Peyer's patch (tissue), 4 donors: Measurements from ENCODE around the gene NOCT. TPM values are rescaled to one million over a fixed set of nuclear protein-coding genes. Genes with fewer than 3 reads are reported as not detected.

Experiments
- DNase-seq, 3 donors: peaks; one replicate each; pipeline ENCODE4 v3.0.0-alpha.2; 2017 to 2019
- H3K27ac ChIP-seq, 4 donors: fragments of 200-600 bp; sonication (generic); one replicate each; pipeline ENCODE4 v1.5.1; 2016 to 2019
- H3K27me3 ChIP-seq, 2 donors: fragments of 200-600 bp; sonication (generic); one replicate each; pipeline ENCODE4 v1.5.1; 2019
- H3K36me3 ChIP-seq, 3 donors: fragments of 200-600 bp; sonication (generic); one replicate each; pipeline ENCODE4 v1.5.1; 2016 to 2019
- H3K4me1 ChIP-seq, 4 donors: fragments of 200-600 bp; sonication (generic); one replicate each; pipeline ENCODE4 v1.5.1; 2016 to 2019
- H3K4me3 ChIP-seq, 4 donors: fragments of 200-600 bp; sonication (generic); 1 replicate in 3 of 4; 2 replicates in 1 of 4; pipeline ENCODE4 v1.5.1; 2016 to 2019; ENCODE audit warnings: mild to moderate bottlenecking in 1 of 4
- H3K9me3 ChIP-seq, 4 donors: fragments of 200-600 bp; sonication (generic); one replicate each; pipeline ENCODE4 v1.5.1; 2016 to 2019; ENCODE audit warnings: mild to moderate bottlenecking in 1 of 4
- POLR2A ChIP-seq, 2 donors: fragments of 450-650 bp; IDR thresholded peaks; one replicate each; pipeline ENCODE4 v1.5.1; 2017; ENCODE audit warnings: antibody characterized with exemption in 2 of 2, mild to moderate bottlenecking in 2 of 2, moderate library complexity in 2 of 2
- total RNA-seq, 4 donors: library from RNA; depleted of rRNA; stranded (reverse); fragments of >200 nt; gene quantifications; one replicate each; pipeline ENCODE4 v1.1.0, GENCODE V29; 2016
- TF ChIP-seq, protein P1 (sequence below), 6 experiments: fragments of 450-650 bp in 4 of 6; fragments of 200-600 bp in 2 of 6; sonication (generic) in 1 of 6; IDR thresholded peaks; one replicate each; pipeline ENCODE4 v1.5.1; 2017 to 2019; ENCODE audit warnings: antibody characterized with exemption in 6 of 6, mild to moderate bottlenecking in 3 of 6, moderate library complexity in 1 of 6

The NOCT gene
- total RNA-seq: 10 to 100 TPM in 2 of 4 donors, 1 to 10 TPM in 2; 5.4 to 26.4 (median 11.0) TPM

DNA sequence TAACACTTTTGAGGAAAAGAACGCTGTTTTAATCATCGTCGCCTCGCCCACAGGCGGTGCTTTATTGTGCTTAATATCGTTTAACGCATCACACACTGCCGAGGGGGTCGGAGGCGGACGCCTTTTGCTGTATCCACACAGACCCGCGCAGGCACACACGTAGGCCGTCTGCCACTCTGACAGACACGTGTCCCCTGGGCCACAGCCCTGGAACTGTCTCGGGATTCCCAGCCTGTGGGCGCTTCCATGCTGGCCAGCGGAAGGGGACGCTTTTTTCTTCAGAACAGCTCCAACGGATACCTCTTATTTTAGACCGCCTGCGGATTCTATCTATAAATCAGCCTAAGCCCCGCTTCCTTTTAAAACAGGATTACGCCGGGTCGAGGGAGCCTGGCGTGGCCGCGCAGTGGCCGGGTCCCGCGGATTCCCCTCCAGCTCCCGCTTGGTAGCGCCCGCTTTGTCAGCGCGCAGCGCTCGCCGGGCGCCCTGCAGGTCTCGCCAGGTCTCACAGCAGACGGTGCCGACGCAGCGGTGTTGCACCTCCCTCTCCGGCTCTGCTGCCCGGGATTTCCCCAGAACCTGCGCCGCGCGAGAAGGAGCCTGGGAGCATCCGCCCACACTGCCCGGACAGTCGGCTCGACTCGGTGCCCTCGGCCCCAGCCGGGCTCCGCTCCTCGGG is at the start of gene NOCT:
Gene NOCT, plus strand, starts transcription at position 513 of the 679 bp plus-strand sequence. CDS start 201 bp downstream, outside the sequence.
- TF ChIP-seq, protein P1, sequence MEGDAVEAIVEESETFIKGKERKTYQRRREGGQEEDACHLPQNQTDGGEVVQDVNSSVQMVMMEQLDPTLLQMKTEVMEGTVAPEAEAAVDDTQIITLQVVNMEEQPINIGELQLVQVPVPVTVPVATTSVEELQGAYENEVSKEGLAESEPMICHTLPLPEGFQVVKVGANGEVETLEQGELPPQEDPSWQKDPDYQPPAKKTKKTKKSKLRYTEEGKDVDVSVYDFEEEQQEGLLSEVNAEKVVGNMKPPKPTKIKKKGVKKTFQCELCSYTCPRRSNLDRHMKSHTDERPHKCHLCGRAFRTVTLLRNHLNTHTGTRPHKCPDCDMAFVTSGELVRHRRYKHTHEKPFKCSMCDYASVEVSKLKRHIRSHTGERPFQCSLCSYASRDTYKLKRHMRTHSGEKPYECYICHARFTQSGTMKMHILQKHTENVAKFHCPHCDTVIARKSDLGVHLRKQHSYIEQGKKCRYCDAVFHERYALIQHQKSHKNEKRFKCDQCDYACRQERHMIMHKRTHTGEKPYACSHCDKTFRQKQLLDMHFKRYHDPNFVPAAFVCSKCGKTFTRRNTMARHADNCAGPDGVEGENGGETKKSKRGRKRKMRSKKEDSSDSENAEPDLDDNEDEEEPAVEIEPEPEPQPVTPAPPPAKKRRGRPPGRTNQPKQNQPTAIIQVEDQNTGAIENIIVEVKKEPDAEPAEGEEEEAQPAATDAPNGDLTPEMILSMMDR (IDR thresholded peaks at IDR 0.05): peak in 4 of 6 experiments; percentile 1 to 49 (median 42)
- peak; percentile 85 to 95 for TF ChIP-seq POLR2A (IDR thresholded peaks at IDR 0.05)
- Histone ChIP-seq H3K9me3 (no peaks in the 10 kb centered on the region), H3K27me3 (no peaks in the 10 kb centered on the region), H3K36me3 (no peaks in the 10 kb centered on the region), H3K27ac (peak within 1 kb of the TSS; percentile 74 to 99 (median 86)), H3K4me3 (peak within 1 kb of the TSS; percentile 65 to 98 (median 80)), H3K4me1 (peaks cover 0 to 20% (median 6%) of the 10 kb centered on the region in 4 donors)
- DNase-seq: peak; percentile 91 to 96 (median 95)

DNA sequence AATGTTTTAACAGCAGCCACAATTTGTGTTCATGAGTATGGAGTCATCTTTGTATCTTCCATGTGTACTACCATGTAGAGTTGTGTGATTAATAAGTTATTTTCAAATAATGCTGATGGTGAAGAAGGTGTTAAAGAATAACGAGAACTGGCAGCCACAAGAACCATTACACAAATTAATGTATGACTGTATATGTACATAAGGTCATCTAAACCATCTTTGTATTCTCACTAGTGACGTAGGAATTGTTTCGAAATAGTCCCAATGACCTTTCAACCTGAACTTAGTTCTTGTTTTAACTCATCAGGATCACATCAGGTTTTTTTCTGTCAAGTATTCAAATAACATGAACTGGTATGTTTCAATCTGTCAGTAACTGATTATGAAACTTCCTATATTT is 48.3 kb upstream of the NOCT start:
- TF ChIP-seq POLR2A (IDR thresholded peaks at IDR 0.05): no peak
- TF ChIP-seq, protein P1 (IDR thresholded peaks at IDR 0.05): no peak
- no peaks in the 10 kb centered on the region for H3K9me3 ChIP-seq
- H3K27me3 ChIP-seq: no peaks in the 10 kb centered on the region
- no peaks in the 10 kb centered on the region for H3K4me1 ChIP-seq
- H3K4me3 ChIP-seq: no peak overlapping the region
- no peaks in the 10 kb centered on the region for H3K36me3 ChIP-seq
- DNase-seq: no peak
- peak overlapping the region in 1 of 4 donors; percentile 55 for H3K27ac ChIP-seq

DNA sequence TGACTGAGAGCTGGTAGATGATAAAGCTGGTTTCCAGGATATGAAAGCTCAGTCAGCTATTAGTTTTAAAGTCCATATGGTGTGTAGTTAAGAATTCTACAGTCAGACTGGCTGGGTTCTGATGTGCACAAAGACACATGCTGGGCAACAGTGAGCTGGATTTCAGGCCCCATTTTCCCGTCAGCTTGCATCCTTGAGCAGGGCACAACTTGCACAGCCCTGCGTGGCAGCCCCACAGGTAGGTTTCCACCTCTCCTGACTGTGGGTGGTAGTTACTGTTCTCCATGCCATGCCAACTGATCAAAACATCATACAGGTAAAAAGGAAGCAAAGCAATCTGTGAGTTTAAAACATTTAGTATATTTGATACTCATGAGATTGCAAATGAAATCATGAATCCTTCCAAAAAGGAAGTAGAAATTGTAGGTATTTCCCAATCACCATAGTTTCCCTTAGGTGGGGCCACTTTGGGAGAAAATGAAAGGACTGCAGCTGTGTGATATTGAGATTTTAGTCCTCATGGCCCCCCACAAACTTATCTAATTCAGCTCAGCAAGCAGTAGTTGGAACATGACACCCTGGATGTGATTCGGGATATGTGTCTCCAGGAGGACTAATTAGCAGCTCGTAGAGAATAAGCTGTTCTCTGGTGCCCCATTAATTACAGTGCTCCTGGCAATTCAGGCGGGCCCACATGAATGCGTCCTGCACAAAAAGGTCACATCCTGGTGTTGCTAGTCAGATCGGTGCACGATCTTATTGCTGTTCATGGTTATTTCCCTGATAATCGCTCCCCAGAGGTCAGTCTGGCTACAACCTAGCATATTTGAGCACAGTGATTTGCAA is 42.4 kb upstream of the NOCT start:
- Histone ChIP-seq H3K36me3 (no peaks in the 10 kb centered on the region), H3K9me3 (no peaks in the 10 kb centered on the region), H3K4me3 (no peak overlapping the region), H3K27ac (no peak overlapping the region), H3K27me3 (no peaks in the 10 kb centered on the region), H3K4me1 (no peaks in the 10 kb centered on the region)
- DNase-seq: no peak
- TF ChIP-seq POLR2A (IDR thresholded peaks at IDR 0.05): no peak
- TF ChIP-seq, protein P1 (IDR thresholded peaks at IDR 0.05): no peak

DNA sequence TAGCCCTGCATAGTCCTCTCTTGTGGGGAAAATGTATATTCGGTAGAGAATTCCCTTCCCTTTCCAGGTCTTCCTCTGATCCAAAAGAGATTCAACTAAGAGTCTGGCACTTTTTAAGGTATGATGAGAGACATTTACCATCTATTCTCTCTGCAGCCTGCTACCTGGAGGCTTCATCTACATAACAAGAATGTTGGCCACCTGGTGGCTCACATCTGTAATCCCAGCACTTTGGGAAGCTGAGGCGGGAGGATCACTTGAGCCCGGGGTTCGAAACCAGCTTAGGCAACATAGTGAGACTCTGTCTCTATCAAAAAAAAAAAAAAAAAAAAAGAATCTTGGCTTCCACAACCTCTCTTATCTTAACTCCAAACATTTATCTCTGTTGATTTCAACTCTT is 40.4 kb upstream of the NOCT start:
- H3K4me3 ChIP-seq: no peak overlapping the region
- no peak for TF ChIP-seq POLR2A (IDR thresholded peaks at IDR 0.05)
- TF ChIP-seq, protein P1 (IDR thresholded peaks at IDR 0.05): no peak
- no peak for DNase-seq
- H3K4me1 ChIP-seq: no peaks in the 10 kb centered on the region
- H3K36me3 ChIP-seq: no peaks in the 10 kb centered on the region
- H3K27ac ChIP-seq: no peak overlapping the region
- H3K27me3 ChIP-seq: no peaks in the 10 kb centered on the region
- H3K9me3 ChIP-seq: no peaks in the 10 kb centered on the region

GRCh38 chr4:138976526-138976925 is 39.1 kb upstream of the NOCT start:
- no peak overlapping the region for H3K27ac ChIP-seq
- TF ChIP-seq POLR2A (IDR thresholded peaks at IDR 0.05): no peak
- TF ChIP-seq, protein P1 (IDR thresholded peaks at IDR 0.05): no peak
- no peak for DNase-seq
- H3K9me3 ChIP-seq: no peaks in the 10 kb centered on the region
- no peaks in the 10 kb centered on the region for H3K4me1 ChIP-seq
- no peak overlapping the region for H3K4me3 ChIP-seq
- H3K36me3 ChIP-seq: no peaks in the 10 kb centered on the region
- H3K27me3 ChIP-seq: no peaks in the 10 kb centered on the region
